Measurements from ENCODE around the gene ITGA4.

ITGA4 gene

GRCh38 chr2:181517685-181518301 lies 60.6 kb downstream of the ITGA4 start:
- DNase-seq: no peak

- peak; percentile 53 for DNase-seq
Measured at GRCh38 chr2:181520253-181520652, 63.1 kb downstream of the ITGA4 start.

DNA sequence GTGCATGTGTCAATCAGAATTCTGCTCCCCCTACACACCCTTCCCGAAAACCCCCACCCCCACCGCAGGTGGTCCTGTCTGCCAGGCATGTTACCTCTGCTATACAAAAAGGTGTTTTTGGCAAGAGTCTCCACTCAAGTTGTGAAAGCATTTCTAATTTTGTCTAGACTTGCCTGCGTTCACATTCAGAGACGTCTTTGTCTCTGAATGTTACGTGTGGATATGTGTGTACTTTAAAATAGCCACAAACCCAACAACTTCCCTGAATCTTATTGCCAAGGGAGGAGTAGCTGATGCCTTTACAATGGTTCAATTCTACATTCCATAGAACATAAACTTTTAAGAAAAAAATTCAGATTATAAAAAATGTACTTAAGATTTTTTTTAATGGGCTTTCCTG lies 66.6 kb downstream of the ITGA4 start:
- no peak for DNase-seq

DNA sequence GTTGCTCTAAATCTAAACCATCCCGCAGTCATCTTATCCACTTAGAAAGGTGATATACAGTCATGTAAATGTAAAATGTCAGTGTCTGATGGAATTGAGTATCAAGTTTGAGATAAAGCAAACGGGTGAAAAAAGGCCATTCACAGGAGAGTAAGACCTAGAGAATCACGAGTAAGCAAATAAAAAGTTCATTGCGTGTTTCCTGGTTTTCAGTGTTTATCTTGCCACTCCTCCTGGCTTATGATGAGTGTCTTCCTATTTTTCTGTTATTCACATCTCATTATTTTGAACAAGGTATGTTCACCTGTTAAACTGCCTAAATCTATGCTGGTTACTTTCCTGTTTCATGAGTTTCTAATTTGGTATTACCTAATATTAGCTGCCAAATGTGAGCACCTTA lies 68.8 kb downstream of the ITGA4 start:
- DNase-seq: no peak

GRCh38 chr2:181527058-181527457 lies 69.9 kb downstream of the ITGA4 start:
- no peak for DNase-seq

DNA sequence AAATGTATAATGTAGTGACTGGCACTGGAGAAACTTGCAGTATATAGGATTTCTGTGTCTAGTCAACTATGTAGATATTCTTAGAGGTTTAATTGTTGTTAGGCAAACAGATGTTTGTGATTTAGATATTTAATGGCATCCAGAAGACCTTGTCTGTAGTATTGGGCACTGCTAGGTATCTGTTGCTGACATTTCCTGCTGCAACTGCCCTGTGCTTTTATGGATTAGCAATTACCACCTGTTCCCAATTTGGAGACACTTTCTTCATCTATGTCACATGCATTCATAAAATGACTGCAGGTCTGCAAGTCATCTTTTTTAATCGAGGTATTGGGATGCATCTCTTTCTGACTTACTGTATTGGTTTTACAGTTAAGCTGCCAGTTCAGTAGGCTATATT lies 71.3 kb downstream of the ITGA4 start:
- no peak for DNase-seq

- DNase-seq: no peak
Measured at GRCh38 chr2:181536730-181537129, 79.5 kb downstream of the ITGA4 start.

DNA sequence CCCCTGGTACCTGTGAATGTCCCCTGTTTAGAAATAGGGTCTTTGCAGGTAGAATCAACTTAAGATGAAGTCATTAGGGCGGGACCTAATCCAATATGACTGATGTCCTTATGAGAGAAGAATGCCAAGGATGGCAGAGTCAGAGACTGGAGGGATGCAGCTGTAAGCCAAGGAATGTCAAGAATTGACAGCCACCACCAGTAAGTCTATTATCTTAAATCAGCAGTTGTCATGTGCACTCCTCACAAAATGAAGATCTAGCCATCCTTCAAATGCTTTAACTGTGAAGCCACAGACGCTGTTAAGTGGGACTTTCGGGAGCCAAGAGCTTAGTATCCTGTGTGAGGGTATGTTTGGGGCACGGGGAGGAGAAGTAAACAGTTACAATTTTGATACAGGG lies 83.2 kb downstream of the ITGA4 start:
- DNase-seq: no peak

GRCh38 chr2:181542170-181542569 lies 85.0 kb downstream of the ITGA4 start:
- DNase-seq: no peak

DNA sequence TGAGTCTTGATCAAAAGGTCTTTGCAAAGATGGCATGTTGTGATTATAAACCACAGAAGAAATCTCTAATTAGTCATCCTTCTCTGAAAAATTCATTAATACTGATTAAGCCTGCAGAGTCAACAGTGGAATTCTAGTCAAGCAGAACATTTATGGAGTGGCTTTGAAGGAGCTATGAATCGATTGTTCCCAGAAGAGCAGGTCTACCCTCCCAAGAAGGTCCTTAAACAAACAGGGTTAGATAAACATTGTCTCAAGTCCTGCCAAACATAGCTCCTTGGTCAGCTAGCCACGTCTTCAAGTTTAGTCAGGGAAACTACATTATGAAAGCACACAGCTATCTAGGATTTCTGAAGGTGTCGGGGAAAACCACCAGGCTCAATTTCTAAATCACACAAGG lies 88.9 kb downstream of the ITGA4 start:
- DNase-seq: no peak

DNA sequence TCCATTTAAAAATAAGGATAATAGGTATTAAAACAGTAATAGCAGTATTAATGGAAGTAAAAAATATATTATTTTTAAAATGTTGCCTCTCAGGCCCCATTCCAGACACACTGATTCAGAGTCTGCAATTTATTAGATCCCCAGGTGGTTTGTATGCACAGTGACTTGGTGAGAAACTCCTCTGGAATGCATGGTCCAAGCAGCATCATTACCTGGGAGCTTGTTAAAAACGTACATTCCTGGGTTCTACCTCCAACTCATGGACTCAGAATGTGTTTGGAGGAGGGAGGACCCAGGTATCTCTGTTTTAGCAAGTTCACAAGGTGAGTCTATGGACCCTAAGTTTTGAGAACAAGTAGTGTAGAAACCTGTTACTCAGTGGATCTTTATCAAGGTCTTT lies 95.6 kb downstream of the ITGA4 start:
- DNase-seq: no peak

DNA sequence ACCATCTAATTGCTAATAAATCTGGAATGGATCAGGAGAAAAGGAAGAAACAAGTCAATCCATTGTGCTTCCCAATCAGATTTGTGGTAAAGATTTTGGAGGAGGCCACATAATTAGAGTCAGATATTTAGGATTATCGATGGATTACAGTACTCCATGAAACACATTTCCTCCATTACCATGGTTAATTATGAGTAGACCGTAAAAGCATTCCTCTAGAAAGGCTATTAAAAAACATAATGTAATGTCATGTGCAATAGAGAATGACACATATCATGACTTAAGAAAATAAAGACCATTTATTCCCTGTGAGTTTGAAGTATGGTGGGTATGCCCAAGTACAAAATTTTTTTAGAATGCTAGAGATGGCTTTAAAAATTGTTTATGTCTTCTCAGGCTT lies 96.1 kb downstream of the ITGA4 start:
- no peak for DNase-seq

- DNase-seq: no peak
Measured at GRCh38 chr2:181554061-181554830, 97.1 kb downstream of the ITGA4 start.

DNA sequence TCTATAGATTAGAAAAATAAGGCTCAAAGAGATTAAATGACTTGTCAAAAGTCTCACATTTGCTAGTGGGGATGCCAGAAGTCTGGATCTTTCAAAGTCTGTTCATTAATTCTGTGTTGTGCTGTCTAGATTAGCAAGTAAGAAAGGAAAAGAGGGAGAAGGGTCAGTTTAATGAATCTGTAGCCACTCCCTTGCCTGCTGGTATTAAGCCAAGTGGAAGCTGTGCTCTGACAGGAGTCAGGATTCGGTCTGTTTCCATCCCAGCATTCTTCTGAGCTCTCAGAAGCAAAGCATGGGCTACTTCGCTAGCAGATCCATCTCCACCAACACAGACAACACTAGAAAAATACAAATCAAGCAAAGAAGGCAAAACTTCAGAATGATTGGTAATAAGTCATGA lies 101.2 kb downstream of the ITGA4 start:
- DNase-seq: no peak

DNA sequence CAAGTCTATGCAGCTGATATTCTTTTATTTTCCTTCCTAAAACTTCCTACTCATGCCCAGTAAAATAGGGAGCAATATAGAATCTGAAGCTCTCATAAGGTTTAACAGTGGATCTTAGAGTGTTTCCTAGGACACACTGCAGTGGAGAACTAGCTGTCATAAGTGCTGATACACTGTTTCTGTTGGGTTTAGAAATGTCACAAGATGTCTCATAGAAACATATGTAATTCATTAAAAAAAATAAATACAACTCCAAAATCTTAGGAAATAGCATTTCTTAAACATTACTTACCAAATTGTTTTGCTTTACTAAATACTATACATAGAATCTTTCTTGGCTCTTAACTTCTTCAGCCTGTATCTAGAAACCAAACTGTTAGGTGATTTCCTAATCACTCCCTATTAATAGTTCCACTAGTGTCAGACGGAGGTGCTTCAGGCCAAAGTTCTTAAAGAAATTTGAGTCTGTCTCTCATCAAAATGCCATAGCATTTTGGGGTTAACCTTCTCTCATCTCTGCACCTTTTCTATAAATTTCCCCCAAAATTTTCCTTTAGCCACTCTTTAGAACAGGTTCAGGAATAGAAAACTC lies 106.0 kb downstream of the ITGA4 start:
- no peak for DNase-seq

DNA sequence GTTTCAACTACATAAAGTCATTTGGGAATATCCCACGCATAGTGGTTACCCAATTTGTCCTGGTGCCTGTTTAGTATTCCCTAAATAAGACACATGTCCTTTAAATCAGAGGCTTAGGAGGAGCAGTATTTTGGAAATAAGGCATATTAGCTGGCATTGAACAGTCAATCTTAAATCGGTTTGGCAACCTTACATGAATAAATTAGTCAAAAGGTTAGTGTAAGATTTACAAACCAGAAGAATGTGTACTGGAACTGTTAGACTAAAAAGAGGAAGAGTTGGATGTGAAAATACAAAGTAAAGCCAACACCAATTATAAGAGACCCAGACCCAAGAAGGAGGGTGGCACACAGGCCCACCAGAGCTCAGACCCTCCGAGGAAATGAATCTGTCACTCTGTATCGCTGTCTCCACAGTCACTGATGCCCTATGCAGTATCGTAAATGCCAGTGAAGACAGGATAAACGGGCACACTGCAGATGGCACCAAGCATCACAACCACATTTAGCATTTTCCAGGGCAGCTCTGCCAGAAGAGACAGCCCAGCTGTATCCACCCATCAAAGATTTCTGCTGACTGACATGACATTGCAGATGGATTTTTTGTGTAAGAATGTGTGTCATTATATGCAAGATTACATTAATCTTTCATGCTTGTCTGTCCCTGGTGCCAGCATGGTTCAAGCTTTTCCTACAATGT lies 109.3 kb downstream of the ITGA4 start:
- DNase-seq: no peak

DNA sequence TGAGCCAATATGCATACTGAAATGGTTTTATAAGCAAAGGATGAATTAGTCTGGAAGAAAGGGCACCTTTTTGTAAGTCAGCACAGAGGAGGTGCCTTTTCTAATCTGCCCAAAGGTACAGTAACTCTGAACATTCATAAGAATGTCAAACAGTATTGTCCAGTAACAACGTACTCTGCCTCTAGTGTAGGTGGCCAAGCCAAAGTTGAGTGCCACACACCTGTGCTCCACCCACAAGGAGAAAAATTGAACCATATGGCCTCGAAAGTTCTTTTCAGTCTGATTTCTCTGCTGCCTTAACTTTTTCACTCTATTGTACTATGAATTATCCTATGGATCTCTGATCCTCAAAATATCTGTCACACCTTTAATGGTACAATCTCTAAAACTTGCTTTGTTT lies 112.9 kb downstream of the ITGA4 start:
- DNase-seq: no peak

GRCh38 chr2:181570833-181571661 lies 113.9 kb downstream of the ITGA4 start:
- peak; percentile 54 for DNase-seq

GRCh38 chr2:181573140-181573736 lies 116.1 kb downstream of the ITGA4 start:
- DNase-seq: peak; percentile 60

- no peak for DNase-seq
Measured at GRCh38 chr2:181574321-181574720, 117.1 kb downstream of the ITGA4 start.

DNA sequence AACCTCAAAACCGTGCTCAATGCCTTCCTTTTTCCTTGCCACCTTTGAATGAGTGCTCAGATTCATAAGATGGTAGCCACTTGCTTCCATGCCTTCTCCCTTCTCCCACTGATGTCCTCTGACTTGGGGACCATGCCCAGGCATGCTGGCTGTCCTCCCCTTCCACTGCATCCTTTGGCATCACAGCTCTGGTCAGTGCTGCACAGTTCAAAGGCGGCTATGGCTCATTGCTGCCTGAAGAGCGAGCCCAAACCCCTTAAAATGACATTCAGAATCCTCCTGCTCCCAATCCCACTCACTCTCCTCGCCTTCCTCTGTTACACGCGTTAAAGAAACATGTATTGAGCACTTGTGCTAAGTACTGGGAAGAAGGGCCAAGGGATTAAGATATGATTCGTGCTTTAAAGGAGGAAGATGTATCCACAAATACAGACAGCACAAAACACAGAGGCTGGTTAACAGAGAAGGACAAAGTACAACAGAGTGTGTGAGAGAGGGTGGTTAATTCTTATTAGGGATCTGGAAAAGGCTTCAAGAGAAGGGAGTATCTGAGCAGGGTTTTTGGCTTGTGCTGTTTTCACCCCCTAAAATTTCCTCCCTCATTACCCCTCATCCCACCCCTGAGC lies 118.0 kb downstream of the ITGA4 start:
- no peak for DNase-seq

DNA sequence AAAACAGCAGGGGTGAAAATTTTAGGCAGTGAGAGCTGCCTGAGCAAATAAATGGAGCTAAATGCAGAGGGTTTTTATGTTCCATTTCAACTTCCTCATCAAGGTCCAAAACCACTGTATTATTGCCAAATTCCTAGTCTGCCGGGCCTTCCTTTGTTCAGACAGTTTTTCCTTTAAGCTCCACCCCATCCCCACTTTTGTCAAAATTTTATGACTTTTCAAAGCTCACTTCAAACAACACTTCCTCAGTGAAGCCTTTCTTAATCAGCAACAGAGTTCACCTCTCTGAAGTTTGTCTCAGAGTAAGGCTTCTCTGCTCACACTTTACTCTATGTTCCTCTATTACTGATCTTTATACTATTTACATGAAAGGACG lies 118.5 kb downstream of the ITGA4 start:
- DNase-seq: peak; percentile 46
